ENCODE measurements around the gene SLC25A42.
"Not testable (repeated sequence)": the region's sequence is repeated elsewhere in the genome, so short reads cannot be mapped to it uniquely, and the experiment has no call there.

Gene SLC25A42

GRCh38 chr19:19138109-19138981 lies 74.6 kb downstream of the SLC25A42 start, which contains the start of gene TMEM161A:
Gene TMEM161A, minus strand, starts transcription at chr19:19138478. Its CDS starts 50 bp downstream, at chr19:19138428.
- DNase-seq, result peak; percentile 92 to 98

GRCh38 chr19:19139876-19140229 lies 76.1 kb downstream of the SLC25A42 start:
- DNase-seq, result no peak

GRCh38 chr19:19140476-19140875 lies 76.7 kb downstream of the SLC25A42 start:
- DNase-seq, result no peak

- no peak for DNase-seq
These were observed 78.6 kb downstream of the SLC25A42 start for GRCh38 chr19:19142347-19142746.

- no peak for DNase-seq
These were observed 81.5 kb downstream of the SLC25A42 start for GRCh38 chr19:19145281-19145680.

- DNase-seq, result peak; percentile 60 to 72
These were observed 82.2 kb downstream of the SLC25A42 start for GRCh38 chr19:19145684-19146608.

- DNase-seq, result no peak
These were observed 83.1 kb downstream of the SLC25A42 start for GRCh38 chr19:19146865-19147264.

- DNase-seq, result no peak
These were observed 83.5 kb downstream of the SLC25A42 start for GRCh38 chr19:19147344-19147743.

GRCh38 chr19:19148504-19148903 lies 84.7 kb downstream of the SLC25A42 start:
- not testable (repeated sequence) for DNase-seq

- no peak for DNase-seq
These were observed 85.6 kb downstream of the SLC25A42 start for GRCh38 chr19:19149435-19149834.

GRCh38 chr19:19151418-19151817 lies 87.6 kb downstream of the SLC25A42 start:
- DNase-seq, result no peak

GRCh38 chr19:19152668-19153384 lies 89.0 kb downstream of the SLC25A42 start:
- no peak for DNase-seq

GRCh38 chr19:19154768-19155494 lies 91.1 kb downstream of the SLC25A42 start:
- DNase-seq, result no peak

- DNase-seq, result no peak
These were observed 91.9 kb downstream of the SLC25A42 start for GRCh38 chr19:19155495-19156219.

- no peak for DNase-seq
These were observed 94.0 kb downstream of the SLC25A42 start for GRCh38 chr19:19157808-19158207.

GRCh38 chr19:19159534-19159933 lies 95.7 kb downstream of the SLC25A42 start:
- no peak for DNase-seq

GRCh38 chr19:19160461-19161035 lies 96.8 kb downstream of the SLC25A42 start:
- no peak for DNase-seq

GRCh38 chr19:19162495-19162894 lies 98.7 kb downstream of the SLC25A42 start:
- DNase-seq, result no peak

Data from NCI-H2081 (cell line).